GM12801 (cell line): ENCODE measurements around the gene MAB21L2.

Source experiments
- TF ChIP-seq, protein P1 (sequence below): IDR thresholded peaks from one replicate; pipeline ENCODE4 v1.5.1; 2011; ENCODE audit warnings: control low read depth; ENCODE audit not compliant: insufficient read length; ENCODE audit errors: extremely low read depth

MAB21L2 gene

DNA sequence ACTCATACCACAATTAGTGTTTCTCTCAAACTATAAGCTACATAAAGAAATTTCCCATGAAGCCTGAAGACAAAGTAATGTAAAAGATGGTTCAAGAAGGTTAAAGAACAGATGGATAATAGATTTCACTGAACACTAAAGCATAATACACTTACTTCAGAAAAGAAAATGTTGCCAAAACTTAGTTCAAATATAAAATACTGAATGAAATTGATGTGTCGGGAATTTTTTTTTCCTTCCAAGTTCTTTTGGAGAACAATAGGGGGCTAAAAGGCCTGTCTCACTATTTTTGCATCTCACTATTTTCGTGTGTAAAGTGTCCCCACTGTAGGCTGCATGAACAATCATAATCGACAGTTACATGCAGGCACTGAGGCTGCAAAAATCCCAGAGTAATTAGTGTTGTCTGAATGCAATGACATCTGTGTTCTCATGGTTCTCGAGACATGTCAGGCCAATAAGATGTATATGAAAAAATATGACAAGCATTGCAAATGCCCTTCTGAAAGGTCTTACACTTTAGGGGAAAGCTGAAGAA, 11.9 kb upstream of the MAB21L2 start:
- TF ChIP-seq, protein P1, sequence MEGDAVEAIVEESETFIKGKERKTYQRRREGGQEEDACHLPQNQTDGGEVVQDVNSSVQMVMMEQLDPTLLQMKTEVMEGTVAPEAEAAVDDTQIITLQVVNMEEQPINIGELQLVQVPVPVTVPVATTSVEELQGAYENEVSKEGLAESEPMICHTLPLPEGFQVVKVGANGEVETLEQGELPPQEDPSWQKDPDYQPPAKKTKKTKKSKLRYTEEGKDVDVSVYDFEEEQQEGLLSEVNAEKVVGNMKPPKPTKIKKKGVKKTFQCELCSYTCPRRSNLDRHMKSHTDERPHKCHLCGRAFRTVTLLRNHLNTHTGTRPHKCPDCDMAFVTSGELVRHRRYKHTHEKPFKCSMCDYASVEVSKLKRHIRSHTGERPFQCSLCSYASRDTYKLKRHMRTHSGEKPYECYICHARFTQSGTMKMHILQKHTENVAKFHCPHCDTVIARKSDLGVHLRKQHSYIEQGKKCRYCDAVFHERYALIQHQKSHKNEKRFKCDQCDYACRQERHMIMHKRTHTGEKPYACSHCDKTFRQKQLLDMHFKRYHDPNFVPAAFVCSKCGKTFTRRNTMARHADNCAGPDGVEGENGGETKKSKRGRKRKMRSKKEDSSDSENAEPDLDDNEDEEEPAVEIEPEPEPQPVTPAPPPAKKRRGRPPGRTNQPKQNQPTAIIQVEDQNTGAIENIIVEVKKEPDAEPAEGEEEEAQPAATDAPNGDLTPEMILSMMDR, result no peak

DNA sequence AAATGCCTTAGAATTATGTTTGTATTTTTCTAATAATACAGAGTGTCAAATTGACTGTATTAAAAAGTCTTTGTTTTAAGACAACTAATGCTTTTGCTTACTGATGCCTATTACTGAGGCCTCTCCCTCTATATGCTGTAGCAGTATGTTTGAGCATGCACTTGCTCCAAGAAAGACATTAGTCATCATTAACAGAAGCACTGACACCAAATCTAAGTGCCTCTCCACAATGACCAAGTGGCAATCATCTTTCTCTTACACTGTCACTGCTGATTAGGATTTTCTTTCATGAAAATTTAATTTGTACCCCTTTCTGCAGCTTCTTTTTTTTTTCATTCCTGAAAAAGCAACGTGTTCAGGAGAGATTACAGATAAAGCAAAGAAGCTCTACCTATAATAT, 11.1 kb upstream of the MAB21L2 start:
- TF ChIP-seq, protein P1, result no peak

DNA sequence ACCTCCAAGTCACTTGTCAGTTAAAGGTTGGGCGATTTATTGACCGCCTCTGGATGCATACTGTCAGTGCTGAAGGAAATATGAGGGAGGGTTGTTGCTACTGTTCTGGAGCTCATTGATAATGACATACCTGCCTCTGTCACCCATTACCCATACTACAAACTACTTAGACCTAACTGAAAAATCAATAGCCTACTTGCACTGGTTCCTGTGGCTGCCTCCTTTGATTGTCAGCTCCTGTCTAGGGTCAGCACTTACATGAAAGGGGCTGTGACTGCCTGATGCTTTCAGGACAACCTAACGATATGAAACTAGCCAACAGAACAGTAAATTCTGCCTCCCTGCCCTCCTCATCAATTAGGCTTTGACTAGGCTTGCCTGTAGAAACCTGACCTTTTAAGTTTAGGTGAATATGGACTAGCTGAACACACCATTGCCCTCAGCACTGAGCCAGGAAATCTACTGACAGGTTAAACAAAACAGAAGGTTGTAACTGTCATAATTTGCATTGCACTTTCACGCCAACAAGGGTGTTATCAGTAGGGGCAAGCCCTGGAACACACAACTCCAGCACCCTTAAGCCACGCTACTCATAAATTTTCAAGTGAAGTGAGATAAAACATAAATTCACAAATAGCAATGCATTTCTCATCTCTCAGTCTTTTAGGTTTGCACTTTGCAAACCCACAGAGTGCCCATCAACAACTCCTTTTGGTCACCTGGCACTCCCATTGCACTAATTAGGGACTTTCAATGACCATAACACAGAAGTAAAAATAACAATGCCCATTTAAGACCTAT, 9.0 kb upstream of the MAB21L2 start:
- TF ChIP-seq, protein P1, result no peak

DNA sequence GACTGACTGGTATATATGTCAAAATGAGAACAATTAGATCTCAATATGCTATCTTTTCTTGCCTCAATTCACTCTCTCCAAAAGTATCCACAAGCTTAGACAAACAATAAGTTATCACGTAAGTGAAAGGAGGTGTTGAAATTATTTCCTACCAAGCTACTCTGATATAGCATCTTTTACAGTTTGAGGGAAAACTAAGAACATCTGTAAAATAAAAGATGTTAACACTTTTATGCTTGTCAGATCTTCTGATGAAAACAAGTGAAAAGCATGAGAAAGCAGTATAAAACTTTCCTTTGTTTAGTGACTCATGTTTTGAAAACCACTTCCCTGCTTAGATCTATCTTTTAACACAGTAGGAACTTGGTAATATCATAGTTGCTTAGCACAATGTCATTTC, 8.4 kb upstream of the MAB21L2 start:
- TF ChIP-seq, protein P1, result no peak

DNA sequence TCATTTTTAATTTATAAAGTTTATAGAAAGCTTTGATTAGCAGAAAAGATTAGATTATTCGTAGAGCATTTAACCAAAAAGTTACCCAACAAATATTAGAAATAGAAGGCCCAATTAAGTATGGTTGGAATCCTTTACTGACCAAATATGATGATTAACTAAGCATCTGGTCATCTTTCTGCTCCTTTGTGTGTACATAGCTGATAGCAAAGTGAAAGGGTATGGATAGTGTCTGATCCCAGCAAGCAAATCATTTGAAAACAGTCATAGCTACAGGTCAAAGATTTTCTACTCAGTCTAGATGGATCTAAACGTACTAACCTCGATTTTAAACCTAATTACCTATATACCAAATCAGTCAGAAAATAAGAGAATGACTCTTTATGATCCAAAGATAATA, 7.3 kb upstream of the MAB21L2 start:
- TF ChIP-seq, protein P1, result no peak

DNA sequence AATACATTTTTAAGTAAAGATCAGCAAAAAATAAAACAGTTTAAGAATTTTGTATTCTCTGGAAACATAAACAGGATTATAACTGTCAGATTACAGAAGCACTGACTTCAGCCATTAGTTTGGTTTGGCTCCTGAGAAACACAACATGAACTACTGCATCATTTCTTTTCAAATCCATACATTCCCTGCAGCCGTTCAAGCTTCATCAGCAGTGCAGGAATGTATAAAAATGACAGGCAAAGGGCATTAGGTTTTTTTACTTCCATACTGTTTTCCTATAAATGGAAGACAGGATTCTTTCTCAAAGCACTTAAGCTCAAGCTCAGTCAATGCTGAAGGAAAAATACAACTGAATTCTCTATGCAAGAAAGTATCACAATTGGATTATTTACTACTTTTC, 4.2 kb upstream of the MAB21L2 start:
- TF ChIP-seq, protein P1, result no peak

DNA sequence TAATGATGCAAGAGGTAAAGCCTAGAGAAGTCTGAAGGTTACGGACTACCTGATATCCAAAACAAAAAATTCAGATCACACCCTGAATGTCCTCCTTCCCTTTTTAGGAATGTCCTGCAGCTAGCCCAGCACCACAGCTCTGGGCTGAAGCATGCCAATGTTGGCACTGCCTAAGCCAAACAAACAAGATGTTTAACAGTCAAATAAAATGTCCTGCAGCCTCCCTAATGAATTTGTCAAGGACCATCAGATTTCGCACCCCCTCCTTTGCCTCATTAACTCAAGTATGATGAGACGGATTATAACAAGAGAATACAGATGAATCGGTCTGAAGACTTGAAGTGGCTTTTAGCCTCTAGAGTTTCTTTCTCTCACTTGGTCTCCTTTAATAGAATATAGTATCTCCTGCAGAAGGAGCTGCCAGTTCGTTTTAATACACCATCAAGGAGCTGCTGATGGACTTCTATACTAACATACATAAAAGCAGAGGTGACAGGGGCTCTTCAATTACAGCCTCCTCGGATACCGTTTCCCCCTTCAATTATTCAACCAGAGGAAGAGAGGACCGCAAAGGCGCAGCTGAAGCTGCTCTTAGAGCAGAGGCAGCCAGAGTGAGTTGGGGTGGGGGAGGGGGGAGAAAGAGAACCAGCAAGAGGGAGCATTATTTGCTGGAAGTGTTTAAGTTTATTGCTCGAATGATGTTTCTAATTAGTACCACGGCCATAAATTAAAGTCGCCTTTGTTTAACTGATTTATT, 3.0 kb upstream of the MAB21L2 start:
- TF ChIP-seq, protein P1, result no peak
